Mucosa of stomach (tissue), 1 donor: ENCODE measurements around the gene MLF2.

ENCODE experiments used
- H3K27me3 ChIP-seq: one replicate; pipeline ENCODE4 v1.7.0; 2013; ENCODE audit warnings: mild to moderate bottlenecking, low read length; ENCODE audit not compliant: control insufficient read depth, insufficient read depth
- H3K36me3 ChIP-seq: one replicate; pipeline ENCODE4 v1.7.0; 2013; ENCODE audit warnings: low read length; ENCODE audit not compliant: control insufficient read depth, insufficient read depth
- H3K4me1 ChIP-seq: one replicate; pipeline ENCODE4 v1.7.0; 2013; ENCODE audit warnings: mild to moderate bottlenecking, low read length; ENCODE audit not compliant: control insufficient read depth, insufficient read depth
- H3K4me3 ChIP-seq: one replicate; pipeline ENCODE4 v1.7.0; 2013; ENCODE audit warnings: low read length
- H3K9ac ChIP-seq: one replicate; pipeline ENCODE4 v1.7.0; 2013; ENCODE audit warnings: mild to moderate bottlenecking, low read length, moderate library complexity
- H3K9me3 ChIP-seq: one replicate; pipeline ENCODE4 v1.7.0; 2013; ENCODE audit warnings: mild to moderate bottlenecking, low read length, moderate library complexity; ENCODE audit not compliant: control insufficient read depth
- donor health status: Pancreatic carcinoma.

MLF2 gene

GRCh38 chr12:6703631-6704030 is 49.3 kb downstream of the MLF2 start:
- Histone ChIP-seq H3K9ac (no peak overlapping the region), H3K9me3 (no peaks in the 10 kb centered on the region), H3K27me3 (peaks cover 53% of the 10 kb centered on the region), H3K36me3 (no peaks in the 10 kb centered on the region), H3K4me3 (no peak overlapping the region), H3K4me1 (peaks cover 4% of the 10 kb centered on the region)

GRCh38 chr12:6701078-6701768 is 51.7 kb downstream of the MLF2 start:
- no peak overlapping the region for H3K9ac ChIP-seq

DNA sequence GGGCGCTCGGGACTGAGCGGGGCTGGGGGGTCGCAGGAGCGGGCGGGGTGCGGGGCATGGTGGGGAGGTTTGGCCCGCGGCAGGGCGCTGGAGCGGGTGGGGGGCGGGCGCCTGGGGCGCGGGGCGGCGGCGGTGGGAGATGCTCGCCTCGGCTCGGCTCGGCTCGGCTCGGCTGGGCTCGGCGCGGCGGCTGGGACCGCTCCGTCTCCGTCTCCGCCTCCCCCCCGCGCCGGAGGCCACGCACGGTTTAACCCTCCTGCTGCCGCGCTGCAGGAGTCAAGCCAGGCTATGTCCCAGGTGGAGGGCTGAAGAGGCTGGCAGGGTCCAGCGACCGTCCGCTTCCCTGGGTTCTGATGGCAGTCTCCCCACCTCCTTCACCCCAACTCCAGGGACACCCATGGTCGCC is 52.3 kb downstream of the MLF2 start, which contains the start of gene PIANP:
Gene PIANP, minus strand, starts transcription at position 170 of the 406 bp plus-strand sequence. CDS start 2,754 bp downstream, outside the sequence.
- Histone ChIP-seq H3K36me3 (no peaks in the 10 kb centered on the region), H3K27me3 (peaks cover 64% of the 10 kb centered on the region), H3K4me1 (peaks cover 4% of the 10 kb centered on the region), H3K4me3 (no peak within 1 kb of the TSS), H3K9me3 (no peaks in the 10 kb centered on the region), H3K9ac (no peak within 1 kb of the TSS)

More at GRCh38 chr12:6701078-6701768, 51.7 kb downstream of the MLF2 start:
- Histone ChIP-seq H3K9me3 (no peaks in the 10 kb centered on the region), H3K4me1 (peaks cover 4% of the 10 kb centered on the region), H3K4me3 (no peak overlapping the region), H3K27me3 (peaks cover 64% of the 10 kb centered on the region), H3K36me3 (no peaks in the 10 kb centered on the region)

GRCh38 chr12:6699989-6700645 is 52.8 kb downstream of the MLF2 start:
- no peak overlapping the region for H3K9ac ChIP-seq
- peaks cover 64% of the 10 kb centered on the region for H3K27me3 ChIP-seq

GRCh38 chr12:6699259-6699988 is 53.5 kb downstream of the MLF2 start:
- Histone ChIP-seq H3K9ac (no peak overlapping the region), H3K36me3 (no peaks in the 10 kb centered on the region), H3K27me3 (peaks cover 59% of the 10 kb centered on the region), H3K9me3 (no peaks in the 10 kb centered on the region), H3K4me3 (no peak overlapping the region), H3K4me1 (peaks cover 4% of the 10 kb centered on the region)

More at GRCh38 chr12:6699989-6700645, 52.8 kb downstream of the MLF2 start:
- no peak overlapping the region for H3K4me3 ChIP-seq
- H3K36me3 ChIP-seq, result no peaks in the 10 kb centered on the region
- peaks cover 4% of the 10 kb centered on the region for H3K4me1 ChIP-seq
- no peaks in the 10 kb centered on the region for H3K9me3 ChIP-seq

- Histone ChIP-seq H3K36me3 (no peaks in the 10 kb centered on the region), H3K9me3 (no peaks in the 10 kb centered on the region), H3K4me1 (peaks cover 4% of the 10 kb centered on the region), H3K27me3 (peaks cover 56% of the 10 kb centered on the region), H3K9ac (no peak overlapping the region), H3K4me3 (no peak overlapping the region)
These were observed 54.4 kb downstream of the MLF2 start for GRCh38 chr12:6698352-6699046.
